SK-N-SH (cell line): ENCODE results near the gene MLXIP. TPM values are rescaled to one million over a fixed set of nuclear protein-coding genes. Genes with fewer than 3 reads are reported as not detected.

Experiments
- CTCF ChIA-PET: fragments of 300-600, 350-600 bp; formaldehyde crosslinking; extraction: SDS; loops from one replicate; lab custom pipeline; 2021; lab: Yijun Ruan, JAX
- POLR2A ChIA-PET: fragments of 350-600 bp; sonication (Branson Sonifier 250); formaldehyde crosslinking; extraction: SDS; loops from one replicate; lab custom pipeline; 2020; ENCODE audit warnings: antibody characterized with exemption, inconsistent platforms; lab: Yijun Ruan, JAX
- DNase-seq: peaks from one replicate; pipeline ENCODE4 v3.0.0; 2012
- H2AFZ ChIP-seq: fragments of 200-600 bp; sonication (generic); 2 replicates; pipeline ENCODE4 v1.8.1; 2016; ENCODE audit warnings: antibody characterized with exemption, mild to moderate bottlenecking, low read depth
- H3F3A ChIP-seq: fragments of 200-600 bp; sonication (generic); replicated peaks from 2 replicates; pipeline ENCODE3; 2016; ENCODE audit warnings: antibody characterized with exemption, mild to moderate bottlenecking; ENCODE audit not compliant: insufficient read depth
- H3K27ac ChIP-seq, 2 experiments: fragments of 200-500 bp in 1 of 2; fragments of 200-600 bp in 1 of 2; sonication (Bioruptor generic) in 1 of 2; sonication (generic), shearing (Covaris generic) in 1 of 2; 2 replicates each; pipeline versions ENCODE4 v1.5.1 to v1.6.1; 2014 to 2016; ENCODE audit warnings: low read depth in 2 of 2, inconsistent platforms in 1 of 2, low read length in 1 of 2, mild to moderate bottlenecking in 1 of 2, mixed read lengths in 1 of 2
- H3K27me3 ChIP-seq: fragments of 200-600 bp; sonication (generic), shearing (Covaris generic); 2 replicates; pipeline ENCODE4 v1.6.1; 2016; ENCODE audit warnings: mixed run types; ENCODE audit not compliant: insufficient read depth
- H3K36me3 ChIP-seq, 2 experiments: fragments of 200-500 bp in 1 of 2; fragments of 200-600 bp in 1 of 2; sonication (Bioruptor generic) in 1 of 2; sonication (generic) in 1 of 2; replicated peaks in 1 of 2; 2 replicates each; pipeline versions ENCODE3 to v1.5.1; 2014 to 2016; ENCODE audit warnings: low read length in 1 of 2, mild to moderate bottlenecking in 1 of 2; ENCODE audit not compliant: insufficient read depth in 2 of 2, control insufficient read depth in 1 of 2
- H3K4me1 ChIP-seq, 2 experiments: fragments of 200-500 bp in 1 of 2; fragments of 200-600 bp in 1 of 2; sonication (Bioruptor generic) in 1 of 2; sonication (generic), shearing (Covaris generic) in 1 of 2; 2 replicates each; pipeline versions ENCODE4 v1.5.1 to v1.6.1; 2014 to 2016; ENCODE audit warnings: low read depth in 1 of 2, low read length in 1 of 2, mixed run types in 1 of 2; ENCODE audit not compliant: insufficient read depth in 2 of 2, control insufficient read depth in 1 of 2
- H3K4me2 ChIP-seq: fragments of 200-600 bp; sonication (generic), shearing (Covaris generic); 2 replicates; pipeline ENCODE4 v1.6.1; 2017; ENCODE audit warnings: mixed run types
- H3K4me3 ChIP-seq, 2 experiments: fragments of 200-500 bp in 1 of 2; fragments of 200-600 bp in 1 of 2; sonication (Bioruptor generic) in 1 of 2; sonication (generic), shearing (Covaris generic) in 1 of 2; 2 replicates each; pipeline versions ENCODE4 v1.5.1 to v1.8.1; 2014 to 2016; ENCODE audit warnings: low read depth in 2 of 2, inconsistent platforms in 1 of 2, low read length in 1 of 2, mild to moderate bottlenecking in 1 of 2, mixed read lengths in 1 of 2, moderate library complexity in 1 of 2
- H3K79me2 ChIP-seq: fragments of 200-600 bp; sonication (generic); 2 replicates; pipeline ENCODE4 v1.8.1; 2017; ENCODE audit warnings: mild to moderate bottlenecking; ENCODE audit not compliant: insufficient read depth
- H3K9ac ChIP-seq: fragments of 200-600 bp; sonication (generic); 2 replicates; pipeline ENCODE4 v1.6.1; 2017; ENCODE audit warnings: mixed run types
- H3K9me2 ChIP-seq: fragments of 200-600 bp; sonication (generic); 2 replicates; pipeline ENCODE4 v1.6.1; 2017; ENCODE audit warnings: mixed run types
- H3K9me3 ChIP-seq: fragments of 200-600 bp; sonication (generic); 2 replicates; pipeline ENCODE4 v1.6.1; 2017; ENCODE audit warnings: mixed run types, mild to moderate bottlenecking, moderate library complexity
- H4K20me1 ChIP-seq: fragments of 200-600 bp; sonication (generic); 2 replicates; pipeline ENCODE4 v1.6.1; 2017; ENCODE audit warnings: mild to moderate bottlenecking, mixed run types; ENCODE audit not compliant: insufficient read depth
- EP300 ChIP-seq, 2 experiments: IDR thresholded peaks; 2 replicates each; pipeline versions ENCODE4 v1.4.0 to v1.6.1; 2012; ENCODE audit warnings: borderline replicate concordance in 1 of 2, low read depth in 1 of 2, low read length in 1 of 2
- EZH2phosphoT487 ChIP-seq: fragments of 200-600 bp; sonication (generic); IDR thresholded peaks from 2 replicates; pipeline ENCODE4 v1.6.1; 2017; ENCODE audit warnings: low read depth, mixed run types, mild to moderate bottlenecking, antibody characterized with exemption, moderate library complexity, borderline replicate concordance
- FOSL2 ChIP-seq: IDR thresholded peaks from 2 replicates; pipeline ENCODE4 v1.4.0; 2012; ENCODE audit warnings: low read depth, mild to moderate bottlenecking, moderate library complexity, borderline replicate concordance
- FOXM1 ChIP-seq: IDR thresholded peaks from 2 replicates; pipeline ENCODE4 v1.4.0; 2012; ENCODE audit warnings: low read depth, mild to moderate bottlenecking
- JUND ChIP-seq: IDR thresholded peaks from 2 replicates; pipeline ENCODE4 v1.4.0; 2012
- NFIC ChIP-seq: IDR thresholded peaks from 2 replicates; pipeline ENCODE4 v1.4.0; 2012; ENCODE audit warnings: borderline replicate concordance
- PBX3 ChIP-seq: IDR thresholded peaks from 2 replicates; pipeline ENCODE4; 2012
- SMC3 ChIP-seq: IDR thresholded peaks from 2 replicates; pipeline ENCODE4 v1.6.1; 2012; ENCODE audit warnings: low read depth, low read length, improper control_type of control experiment
- TAF1 ChIP-seq: IDR thresholded peaks from 2 replicates; pipeline ENCODE4 v1.6.1; 2012; ENCODE audit warnings: low read depth, mild to moderate bottlenecking, low read length, moderate library complexity, borderline replicate concordance
- USF2 ChIP-seq: fragments of 150-350 bp; IDR thresholded peaks from 2 replicates; pipeline ENCODE4 v1.6.1; 2017; ENCODE audit warnings: antibody characterized with exemption, low read length, low read depth, borderline replicate concordance
- YY1 ChIP-seq: IDR thresholded peaks from 2 replicates; pipeline ENCODE4 v1.4.0; 2012; ENCODE audit warnings: low read depth, mild to moderate bottlenecking
- WGBS: methylation state at CpG from one replicate; pipeline ENCODE4 v1.1.6; 2017; ENCODE audit warnings: low lambda C conversion rate; 5-methylcytosine and 5-hydroxymethylcytosine counted together
- polyA plus RNA-seq, 3 experiments: library from polyadenylated mRNA; depleted of rRNA; stranded (reverse); fragments of >200 nt; gene quantifications; 2 replicates each; pipeline ENCODE4 v1.2.3, GENCODE V29; 2012

The MLXIP gene
- polyA plus RNA-seq, 1 of the 3 experiments (the other 2 are of a cell fraction) = 11.0 TPM

- POLR2A ChIA-PET = no interaction called here
- 89% methylated on average over 11 of the region's 11 CpGs for WGBS
Measured at GRCh38 chr12:122042910-122043309, 35.6 kb upstream of the MLXIP start.

GRCh38 chr12:122043476-122043875 lies 35.1 kb upstream of the MLXIP start:
- no peak for DNase-seq
- no peak overlapping the region for H2AFZ ChIP-seq
- no peaks in the 10 kb centered on the region for H3K9me3 ChIP-seq
- no peaks in the 10 kb centered on the region for H3K4me1 ChIP-seq
- no peak overlapping the region for H3K9ac ChIP-seq
- peaks cover 17% of the 10 kb centered on the region; the same call in 1 of the 2 replicates for H3K79me2 ChIP-seq
- no peak overlapping the region for H3K4me2 ChIP-seq
- H3K4me3 ChIP-seq = no peak overlapping the region
- H3K27ac ChIP-seq = no peak overlapping the region
- ChIA-PET POLR2A (no interaction called here), CTCF (interaction anchor here (1.9 to 2.4 kb wide), 2 partner anchors 12 to 80 kb away, joined by 7 to 11 read pairs; no protein-coding TSS in a partner anchor)
- 96% methylated on average over 15 of the region's 15 CpGs for WGBS
- H3K9me2 ChIP-seq = no peaks in the 10 kb centered on the region
- TF ChIP-seq FOXM1 = no peak
- no peak for TF ChIP-seq TAF1
- no peak for TF ChIP-seq SMC3
- no peak for TF ChIP-seq EP300 (IDR thresholded peaks at IDR 0.05; ENCODE audit: borderline replicate concordance in 1 of 2, low read depth in 1 of 2, low read length in 1 of 2)
- no peak for TF ChIP-seq FOSL2
- no peak for TF ChIP-seq EZH2phosphoT487
- no peaks in the 10 kb centered on the region for H4K20me1 ChIP-seq
- H3K27me3 ChIP-seq = no peaks in the 10 kb centered on the region
- peaks cover 11% of the 10 kb centered on the region for H3F3A ChIP-seq
- H3K36me3 ChIP-seq = peaks cover 9 to 54% of the 10 kb centered on the region in 2 experiments

More at GRCh38 chr12:122042910-122043309, 35.6 kb upstream of the MLXIP start:
- H3K4me1 ChIP-seq = no peaks in the 10 kb centered on the region
- no peak overlapping the region for H2AFZ ChIP-seq
- peaks cover 9 to 52% of the 10 kb centered on the region in 2 experiments for H3K36me3 ChIP-seq
- CTCF ChIA-PET = interaction anchor here (1.9 to 2.4 kb wide), 2 partner anchors 11 to 80 kb away, joined by 7 to 11 read pairs; no protein-coding TSS in a partner anchor
- no peaks in the 10 kb centered on the region for H3K27me3 ChIP-seq
- no peaks in the 10 kb centered on the region for H3K9me3 ChIP-seq
- H3K4me2 ChIP-seq = no peak overlapping the region
- no peak overlapping the region for H3K9ac ChIP-seq
- no peak for TF ChIP-seq TAF1
- TF ChIP-seq NFIC = no peak
- TF ChIP-seq USF2 = no peak
- TF ChIP-seq YY1 = no peak
- TF ChIP-seq PBX3 = no peak
- TF ChIP-seq JUND = no peak
- H3K79me2 ChIP-seq = peaks cover 19% of the 10 kb centered on the region; the same call in 1 of the 2 replicates
- H3K9me2 ChIP-seq = no peaks in the 10 kb centered on the region
- H4K20me1 ChIP-seq = no peaks in the 10 kb centered on the region
- no peak overlapping the region for H3K27ac ChIP-seq
- no peak for DNase-seq
- peaks cover 7% of the 10 kb centered on the region for H3F3A ChIP-seq
- no peak overlapping the region for H3K4me3 ChIP-seq
